Adrenal gland (tissue), 12 donors: ENCODE results near the gene PLEKHO2. TPM values are rescaled to one million over a fixed set of nuclear protein-coding genes. Genes with fewer than 3 reads are reported as not detected.

Source experiments
- DNase-seq, 7 donors: peaks; one replicate each; pipeline ENCODE4 v3.0.0-alpha.2; 2019 to 2020
- H3K27ac ChIP-seq, 5 donors: fragments of 200-600 bp; sonication (generic) in 4 of 5; 1 replicate in 3 of 5; 2 replicates in 2 of 5; pipeline versions ENCODE4 v1.5.1 to v1.8.0; 2016 to 2020; ENCODE audit warnings: mild to moderate bottlenecking in 1 of 5
- H3K27me3 ChIP-seq: fragments of 200-600 bp; 2 replicates; pipeline ENCODE4 v1.8.0; 2021
- H3K36me3 ChIP-seq, 2 donors: fragments of 200-600 bp; replicated peaks in 1 of 2; 1 replicate in 1 of 2; 2 replicates in 1 of 2; pipeline versions ENCODE4 v1.5.1 to v1.8.0; 2018 to 2022
- H3K4me1 ChIP-seq, 2 donors: fragments of 200-600 bp; replicated peaks in 1 of 2; 1 replicate in 1 of 2; 2 replicates in 1 of 2; pipeline versions ENCODE4 v1.5.1 to v1.8.0; 2018 to 2021
- H3K4me3 ChIP-seq, 4 donors: fragments of 200-600 bp; sonication (generic) in 3 of 4; one replicate each; pipeline ENCODE4 v1.5.1; 2016 to 2018
- H3K9me3 ChIP-seq, 3 donors: fragments of 200-600 bp; sonication (generic) in 1 of 3; replicated peaks in 1 of 3; 1 replicate in 2 of 3; 2 replicates in 1 of 3; pipeline versions ENCODE4 v1.5.1 to v1.8.0; 2016 to 2021
- CTCF ChIP-seq, 6 experiments: fragments of 450-650 bp in 4 of 6; fragments of 200-600 bp in 2 of 6; sonication (generic) in 1 of 6; IDR thresholded peaks; 1 replicate in 5 of 6; 2 replicates in 1 of 6; pipeline versions ENCODE4 v1.5.1 to v1.8.0; 2016 to 2021; ENCODE audit warnings: antibody characterized with exemption in 6 of 6, mild to moderate bottlenecking in 2 of 6, moderate library complexity in 1 of 6
- POLR2A ChIP-seq, 2 donors: fragments of 450-650 bp; IDR thresholded peaks; one replicate each; pipeline ENCODE4 v1.6.1; 2017; ENCODE audit warnings: antibody characterized with exemption in 2 of 2, mild to moderate bottlenecking in 2 of 2, moderate library complexity in 1 of 2
- WGBS, 4 donors: extraction: QIAGEN DNeasy Blood & Tissue Kit in 2 of 4; methylation state at CpG; one replicate each; pipeline versions ENCODE4 v1.1.5 to v1.1.7; 2013 to 2017; 5-methylcytosine and 5-hydroxymethylcytosine counted together
- intact Hi-C, 2 donors: fragments of 100-400 bp; cut with DNase I; formaldehyde crosslinking; loops; one replicate each; pipeline versions ENCODE4 v1.14.1 to v1.15.0; 2022 to 2023
- polyA plus RNA-seq, 3 donors: library from polyadenylated mRNA; stranded (reverse); fragments of 200-250 nt in 2 of 3; fragments of 350-450 nt in 1 of 3; fragmentation: Illumina TruSeq in 1 of 3; extraction: RNeasy Lipid Tissue Mini Kit (QIAGEN cat#74804) in 1 of 3; gene quantifications; one replicate each; pipeline ENCODE4 v1.2.3, GENCODE V29; 2013 to 2014
- total RNA-seq, 9 donors: library from RNA; depleted of rRNA in 4 of 9; stranded (reverse); fragments of >200 nt in 4 of 9; fragments of 120-200 nt in 1 of 9; fragmentation: NEBNext Ultra II Directional in 1 of 9; extraction: Animal tissue kit (Norgen Biotek cat#: 25700) in 1 of 9; gene quantifications; one replicate each; pipeline versions ENCODE4 v1.1.0 to v1.2.4, GENCODE V29; 2013 to 2023
- donor health status: healthy with polysubstance abuse.
- donor health status: Bipolar disorder and iron deficiency.
- donor health status: DM: yes; HTN: yes; CAD: no.
- donor health status: DM: no; HTN: no; CAD: no.
- donor health status: DM: no; HTN: no; CAD: no.
- donor health status: DM: yes; HTN: yes; CAD: no.

PLEKHO2 gene
- total and polyA plus RNA-seq, 12 donors: 11.7 to 62.9 (median 48.5) TPM

GRCh38 chr15:64878705-64879104 lies 37.0 kb downstream of the PLEKHO2 start:
- Histone ChIP-seq H3K27ac (peak overlapping the region; percentile 44 to 93 (median 74)), H3K4me3 (no peak overlapping the region), H3K36me3 (no peaks in the 10 kb centered on the region), H3K27me3 (no peaks in the 10 kb centered on the region), H3K9me3 (no peaks in the 10 kb centered on the region), H3K4me1 (peaks cover 40 to 48% of the 10 kb centered on the region in 2 donors)
- intact Hi-C loops: no loop called here
- 57 to 65% (median 63%) methylated on average over 7 to 8 of the region's 8 CpGs for whole genome bisulfite sequencing, 4 donors
- TF ChIP-seq POLR2A (IDR thresholded peaks at IDR 0.05): peak in 1 of 2 donors; percentile 13
- TF ChIP-seq CTCF (IDR thresholded peaks at IDR 0.05): no peak
- peak in 6 of 7 donors; percentile 62 to 87 (median 73) for DNase-seq

GRCh38 chr15:64883100-64883581 lies 41.4 kb downstream of the PLEKHO2 start:
- WGBS, 4 donors: 60 to 74% (median 66%) methylated on average over 5 of the region's 5 CpGs
- intact Hi-C loops: no loop called here

GRCh38 chr15:64883997-64884511 lies 42.3 kb downstream of the PLEKHO2 start:
- Histone ChIP-seq H3K4me1 (peaks cover 31 to 39% of the 10 kb centered on the region in 2 donors), H3K9me3 (no peaks in the 10 kb centered on the region), H3K27ac (peak overlapping the region; percentile 47 to 97 (median 88)), H3K27me3 (no peaks in the 10 kb centered on the region), H3K36me3 (no peaks in the 10 kb centered on the region), H3K4me3 (no peak overlapping the region)
- intact Hi-C loops: no loop called here
- DNase-seq: peak; percentile 86 to 97 (median 95)
- TF ChIP-seq POLR2A (IDR thresholded peaks at IDR 0.05): peak in 1 of 2 donors; percentile 71
- TF ChIP-seq CTCF (IDR thresholded peaks at IDR 0.05): no peak
- WGBS, 4 donors: 12 to 26% (median 12%) methylated on average over 4 to 10 of the region's 10 CpGs

More at GRCh38 chr15:64883100-64883581, 41.4 kb downstream of the PLEKHO2 start:
- TF ChIP-seq CTCF (IDR thresholded peaks at IDR 0.05) (no peak), POLR2A (IDR thresholded peaks at IDR 0.05) (no peak)
- H3K4me1 ChIP-seq: peaks cover 36 to 46% of the 10 kb centered on the region in 2 donors
- no peaks in the 10 kb centered on the region for H3K9me3 ChIP-seq
- H3K27ac ChIP-seq: peak overlapping the region; percentile 74 to 97 (median 88)
- H3K36me3 ChIP-seq: no peaks in the 10 kb centered on the region
- DNase-seq: peak in 1 of 7 donors; percentile 21
- no peaks in the 10 kb centered on the region for H3K27me3 ChIP-seq
- no peak overlapping the region for H3K4me3 ChIP-seq

- Histone ChIP-seq H3K27me3 (no peaks in the 10 kb centered on the region), H3K36me3 (no peaks in the 10 kb centered on the region), H3K9me3 (no peaks in the 10 kb centered on the region), H3K4me3 (no peak overlapping the region), H3K27ac (peak overlapping the region in 2 of 5 donors; percentile 88 to 92), H3K4me1 (peaks cover 31 to 33% of the 10 kb centered on the region in 2 donors)
- WGBS, 4 donors: 73 to 85% (median 78%) methylated on average over 5 of the region's 5 CpGs
- intact Hi-C loops: no loop called here
- DNase-seq: no peak
- TF ChIP-seq POLR2A (IDR thresholded peaks at IDR 0.05): no peak
- TF ChIP-seq CTCF (IDR thresholded peaks at IDR 0.05): no peak
Observed at GRCh38 chr15:64884679-64885078, 43.0 kb downstream of the PLEKHO2 start.
